HepG2 (cell line): Measurements from ENCODE around the gene CST3. TPM values are rescaled to one million over a fixed set of nuclear protein-coding genes. Genes with fewer than 3 reads are reported as not detected.

Experiments
- ATAC-seq: fragments of 200-7000 bp; cut with Tn5 transposase; 3 replicates; pipeline ENCODE4 v1.9.1; 2020; ENCODE audit warnings: mild to moderate bottlenecking, moderate library complexity
- BruUV-seq: library from RNA; stranded (reverse); fragments of 400-500 nt; replicated peaks from 2 replicates; lab custom pipeline; 2021; lab: Mats Ljungman, UMichigan
- CTCF ChIA-PET: fragments of 300-600 bp; formaldehyde crosslinking; extraction: SDS; loops from one replicate; lab custom pipeline; 2021; ENCODE audit warnings: low total read pairs, inconsistent platforms, low intra/inter-chr PET ratio; lab: Yijun Ruan, JAX
- POLR2A ChIA-PET: fragments of 350-600 bp; sonication (Branson Sonifier 250); formaldehyde crosslinking; loops from one replicate; lab custom pipeline; 2020; ENCODE audit warnings: antibody characterized with exemption, inconsistent platforms; lab: Yijun Ruan, JAX
- DNase-seq: peaks from one replicate; pipeline ENCODE4 v3.0.0-alpha.2; 2015; ENCODE audit warnings: low spot score
- FAIRE-seq: peaks from 3 replicates; lab custom pipeline; 2011; peaks lifted over from hg19 to GRCh38; lab: Jason Lieb, UNC
- H2AFZ ChIP-seq: one replicate; pipeline ENCODE4 v1.6.1; 2011; ENCODE audit warnings: low read length, inconsistent platforms
- H3K27ac ChIP-seq: fragments of 300-600 bp; 3 replicates; pipeline ENCODE4 v1.8.0; 2011; ENCODE audit warnings: mixed run types, mild to moderate bottlenecking, mixed read lengths, low read length, inconsistent platforms; ENCODE audit not compliant: insufficient read depth; ENCODE audit errors: extremely low read length
- H3K27me3 ChIP-seq, 2 experiments: fragments of 200-600 bp in 1 of 2; 2 replicates in 1 of 2; 3 replicates in 1 of 2; pipeline versions ENCODE4 v1.6.0 to v1.8.0; 2011; ENCODE audit warnings: low read length in 2 of 2, mild to moderate bottlenecking in 2 of 2, moderate library complexity in 2 of 2, inconsistent platforms in 1 of 2; ENCODE audit not compliant: insufficient read depth in 2 of 2, control insufficient read depth in 1 of 2
- H3K36me3 ChIP-seq, 2 experiments: fragments of 200-600 bp in 1 of 2; replicated peaks in 1 of 2; 2 replicates in 1 of 2; 3 replicates in 1 of 2; pipeline versions ENCODE4 v1.5.1 to v1.8.0; 2011; ENCODE audit warnings: low read length in 2 of 2, inconsistent platforms in 1 of 2; ENCODE audit not compliant: insufficient read depth in 2 of 2, control insufficient read depth in 1 of 2
- H3K4me1 ChIP-seq: 2 replicates; pipeline ENCODE4 v1.5.1; 2012; ENCODE audit warnings: low read length, inconsistent platforms; ENCODE audit not compliant: insufficient read depth
- H3K4me2 ChIP-seq: 2 replicates; pipeline ENCODE4 v1.6.0; 2011; ENCODE audit warnings: low read depth, low read length, inconsistent platforms
- H3K4me3 ChIP-seq, 3 experiments: fragments of 200-600 bp in 1 of 3; sonication (generic), shearing (Covaris generic) in 1 of 3; replicated peaks in 1 of 3; 2 replicates each; pipeline ENCODE4 v1.5.1; 2011 to 2016; ENCODE audit warnings: low read length in 3 of 3, inconsistent platforms in 2 of 3, low read depth in 2 of 3, mild to moderate bottlenecking in 2 of 3, control low read depth in 1 of 3, mixed read lengths in 1 of 3; ENCODE audit not compliant: insufficient read depth in 1 of 3
- H3K79me2 ChIP-seq: one replicate; pipeline ENCODE4 v1.6.1; 2011; ENCODE audit warnings: low read length, inconsistent platforms; ENCODE audit not compliant: insufficient read depth
- H3K9ac ChIP-seq: 2 replicates; pipeline ENCODE4 v1.6.0; 2011; ENCODE audit warnings: mild to moderate bottlenecking, low read depth, low read length, inconsistent platforms; ENCODE audit not compliant: insufficient read depth
- H3K9me3 ChIP-seq: 2 replicates; pipeline ENCODE4 v1.5.1; 2012; ENCODE audit warnings: mild to moderate bottlenecking, low read length
- H4K20me1 ChIP-seq: 2 replicates; pipeline ENCODE4 v1.6.0; 2011; ENCODE audit warnings: inconsistent platforms, mild to moderate bottlenecking, low read length, moderate library complexity; ENCODE audit not compliant: insufficient read depth
- CEBPB ChIP-seq: IDR thresholded peaks from 2 replicates; pipeline ENCODE4 v1.6.1; 2011; ENCODE audit warnings: low read depth, low read length, improper control_type of control experiment, borderline replicate concordance
- NCOR1 ChIP-seq: fragments of 200-600 bp; sonication (generic); IDR thresholded peaks from 2 replicates; pipeline ENCODE4 v1.7.0; 2017; ENCODE audit warnings: antibody characterized with exemption, low read length, borderline replicate concordance
- REST ChIP-seq, 2 experiments: IDR thresholded peaks; 2 replicates each; pipeline ENCODE4 v1.6.1; 2011 to 2012; ENCODE audit warnings: low read length in 2 of 2, borderline replicate concordance in 1 of 2, low read depth in 1 of 2, mild to moderate bottlenecking in 1 of 2, moderate library complexity in 1 of 2
- YY1 ChIP-seq: IDR thresholded peaks from 2 replicates; pipeline ENCODE4 v1.6.1; 2011; ENCODE audit warnings: low read length, low read depth, moderate library complexity, mild to moderate bottlenecking; ENCODE audit not compliant: insufficient read depth, insufficient replicate concordance
- ZNF770 ChIP-seq: sonication (generic); formaldehyde crosslinking; IDR thresholded peaks from 2 replicates; pipeline ENCODE4 v1.5.0; 2020; ENCODE audit warnings: mild to moderate bottlenecking, missing genetic modification reagents
- WGBS: methylation state at CpG from one replicate; pipeline ENCODE4 v1.1.6; 2017; ENCODE audit warnings: low lambda C conversion rate; 5-methylcytosine and 5-hydroxymethylcytosine counted together
- in situ Hi-C: cut with HindIII; loops from 2 replicates; pipeline ENCODE4 v1.10.0; 2017; ENCODE audit warnings: low pct_unique_long_range_greater_than_20kb; ENCODE audit not compliant: extremely low pct_ligation_motif_present
- intact Hi-C: fragments of 100-400 bp; cut with micrococcal nuclease; formaldehyde crosslinking; loops from one replicate; pipeline ENCODE4 v1.10.0; 2022; ENCODE audit not compliant: unreplicated experiment
- polyA plus RNA-seq, 8 experiments: library from polyadenylated mRNA; depleted of rRNA in 3 of 8; stranded (reverse) in 7 of 8; unstranded in 1 of 8; fragments of >200 nt; fragmentation: Illumina TruSeq in 4 of 8; extraction: Trizol in 4 of 8; gene quantifications; 2 replicates each; pipeline versions ENCODE4 v1.2.1 to v1.2.3, GENCODE V29; 2011 to 2016; ENCODE audit warnings: low read depth in 4 of 8, missing spikeins in 1 of 8, mixed read lengths in 1 of 8; ENCODE audit not compliant: insufficient read depth in 1 of 8
- total RNA-seq, 5 experiments: library from RNA; depleted of rRNA; stranded (reverse); fragments of >200 nt; fragmentation: Illumina TruSeq; extraction: Trizol; gene quantifications; 2 replicates each; pipeline ENCODE4 v1.2.3, GENCODE V29; 2016; ENCODE audit warnings: low read depth in 1 of 5

Gene CST3
- total and polyA plus RNA-seq, 2 of the 13 experiments (the other 11 are each of a cell fraction or from before 2014, with no cell fraction given), result 690 to 1,005 TPM

GRCh38 chr20:23596579-23597250, 41.0 kb downstream of the CST3 start:
- Histone ChIP-seq H3K9ac (no peak overlapping the region), H3K4me1 (peaks cover 10% of the 10 kb centered on the region; the same call in 1 of the 2 replicates), H4K20me1 (no peaks in the 10 kb centered on the region), H3K27me3 (peaks cover 0 to 4% of the 10 kb centered on the region in 2 experiments; a peak in 1 of 5 replicates), H3K4me2 (no peak overlapping the region), H3K9me3 (no peaks in the 10 kb centered on the region), H3K36me3 (no peaks in the 10 kb centered on the region), H3K27ac (no peak overlapping the region), H3K4me3 (no peak overlapping the region), H2AFZ (no peak overlapping the region), H3K79me2 (no peaks in the 10 kb centered on the region)
- ATAC-seq (no peak), DNase-seq (no peak), FAIRE-seq (no peak)
- intact Hi-C loops (no loop called here), in situ Hi-C loops (no loop called here)
- BruUV-seq, result no TSS peak
- WGBS, result 31% methylated on average over 2 of the region's 2 CpGs
- ChIA-PET POLR2A (no interaction called here), CTCF (no interaction called here)
- TF ChIP-seq CEBPB, result peak; percentile 5; the same call in 1 of the 2 replicates
- no peak for TF ChIP-seq NCOR1
- TF ChIP-seq ZNF770 (CRISPR knock-in tag), result no peak
- TF ChIP-seq, all 625 proteins: peak for 1

GRCh38 chr20:23595941-23596340, 41.8 kb downstream of the CST3 start:
- no TSS peak for BruUV-seq
- Histone ChIP-seq H3K79me2 (no peaks in the 10 kb centered on the region), H3K27me3 (no peaks in the 10 kb centered on the region), H3K4me1 (peaks cover 10% of the 10 kb centered on the region; the same call in 1 of the 2 replicates), H3K9ac (no peak overlapping the region), H3K4me3 (no peak overlapping the region), H3K9me3 (no peaks in the 10 kb centered on the region), H3K27ac (no peak overlapping the region), H3K4me2 (no peak overlapping the region), H4K20me1 (no peaks in the 10 kb centered on the region), H2AFZ (no peak overlapping the region), H3K36me3 (no peaks in the 10 kb centered on the region)
- in situ Hi-C loops (no loop called here), intact Hi-C loops (no loop called here)
- FAIRE-seq, result no peak
- POLR2A ChIA-PET, result interaction anchor here (1.2 kb wide), 1 partner anchor 12 kb away, joined by 3 read pairs; no protein-coding TSS in a partner anchor
- CTCF ChIA-PET, result no interaction called here
- WGBS, result 64% methylated on average over 1 of the region's 1 CpG
- DNase-seq, result no peak
- TF ChIP-seq YY1 (no peak), REST (IDR thresholded peaks at IDR 0.05; ENCODE audit: borderline replicate concordance in 1 of 2, low read depth in 1 of 2, low read length in 2 of 2) (0 out of 4 replicates have a peak, but pooled peaks of 1 of the 2 experiments have one; percentile 13)
- ATAC-seq, result no peak
